ENCODE measurements around the gene JAKMIP2.
A peak's percentile ranks its signal among the peaks of the same experiment; 100 is the strongest.

Gene JAKMIP2

DNA sequence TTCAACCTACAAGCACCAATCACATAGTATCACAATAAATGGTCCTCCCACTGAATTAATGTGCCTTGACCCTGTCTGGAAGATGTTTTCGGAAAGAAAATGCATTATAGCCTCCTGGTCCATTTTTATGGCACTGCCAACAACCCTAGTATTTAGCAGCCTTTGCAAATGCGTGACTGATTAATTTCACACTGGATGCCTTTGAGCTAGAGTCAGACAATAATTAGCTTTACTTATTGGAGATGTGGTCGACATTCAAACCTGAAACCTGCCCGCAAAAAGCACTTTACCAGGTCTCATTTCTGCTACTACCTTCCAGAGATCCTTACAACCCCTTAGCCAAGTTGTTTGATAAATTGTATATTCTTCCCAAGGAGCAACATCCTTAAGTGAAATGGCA, 153.3 kb downstream of the JAKMIP2 start:
- TF ChIP-seq, protein P1, sequence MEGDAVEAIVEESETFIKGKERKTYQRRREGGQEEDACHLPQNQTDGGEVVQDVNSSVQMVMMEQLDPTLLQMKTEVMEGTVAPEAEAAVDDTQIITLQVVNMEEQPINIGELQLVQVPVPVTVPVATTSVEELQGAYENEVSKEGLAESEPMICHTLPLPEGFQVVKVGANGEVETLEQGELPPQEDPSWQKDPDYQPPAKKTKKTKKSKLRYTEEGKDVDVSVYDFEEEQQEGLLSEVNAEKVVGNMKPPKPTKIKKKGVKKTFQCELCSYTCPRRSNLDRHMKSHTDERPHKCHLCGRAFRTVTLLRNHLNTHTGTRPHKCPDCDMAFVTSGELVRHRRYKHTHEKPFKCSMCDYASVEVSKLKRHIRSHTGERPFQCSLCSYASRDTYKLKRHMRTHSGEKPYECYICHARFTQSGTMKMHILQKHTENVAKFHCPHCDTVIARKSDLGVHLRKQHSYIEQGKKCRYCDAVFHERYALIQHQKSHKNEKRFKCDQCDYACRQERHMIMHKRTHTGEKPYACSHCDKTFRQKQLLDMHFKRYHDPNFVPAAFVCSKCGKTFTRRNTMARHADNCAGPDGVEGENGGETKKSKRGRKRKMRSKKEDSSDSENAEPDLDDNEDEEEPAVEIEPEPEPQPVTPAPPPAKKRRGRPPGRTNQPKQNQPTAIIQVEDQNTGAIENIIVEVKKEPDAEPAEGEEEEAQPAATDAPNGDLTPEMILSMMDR (IDR thresholded peaks at IDR 0.05) = no peak
- no peak for DNase-seq (ENCODE audit: low spot score)
- Histone ChIP-seq H3K4me3 (no peak overlapping the region), H3K27ac (no peak overlapping the region)

DNA sequence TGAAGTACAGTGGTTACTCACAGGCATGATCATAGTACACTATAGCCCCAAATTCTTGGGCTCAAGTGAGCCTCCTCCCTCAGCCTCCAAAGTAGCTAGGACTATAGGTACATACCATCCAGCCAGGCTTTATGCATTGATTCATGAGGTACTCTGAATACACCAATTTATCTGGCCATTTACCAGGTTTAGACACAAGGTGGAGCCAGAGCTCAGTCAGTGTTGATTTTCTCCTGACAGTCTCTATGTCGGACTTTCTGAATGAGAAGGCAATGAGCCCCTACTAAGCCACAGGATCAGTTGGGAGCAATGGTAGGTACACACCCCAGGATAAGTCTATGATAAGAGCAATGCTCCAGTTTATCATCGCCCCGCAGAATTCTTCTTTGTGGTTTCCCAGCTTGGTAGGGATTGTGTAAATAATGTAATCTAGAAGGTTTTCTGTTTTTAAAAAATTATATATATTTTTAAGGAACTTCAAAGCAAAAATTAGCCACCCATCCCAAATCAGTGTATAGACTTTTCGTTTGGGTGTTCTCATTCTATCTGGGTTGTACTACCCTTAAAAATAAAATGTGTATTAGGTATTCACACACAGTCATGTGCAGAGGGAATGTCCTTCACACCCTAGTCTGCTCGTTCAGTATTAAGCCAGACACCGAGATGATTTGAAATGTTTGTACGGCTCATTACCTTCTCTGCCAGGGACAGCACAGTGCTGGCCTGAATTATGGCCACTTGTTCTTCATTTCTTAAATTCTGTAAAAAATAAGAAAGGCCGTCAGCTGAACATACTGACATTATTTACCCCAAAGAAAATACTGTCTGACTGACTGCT, 154.3 kb downstream of the JAKMIP2 start:
- no peak for DNase-seq (ENCODE audit: low spot score)
- TF ChIP-seq, protein P1 (IDR thresholded peaks at IDR 0.05) = peak; percentile 62
- Histone ChIP-seq H3K4me3 (no peak overlapping the region), H3K27ac (no peak overlapping the region)

DNA sequence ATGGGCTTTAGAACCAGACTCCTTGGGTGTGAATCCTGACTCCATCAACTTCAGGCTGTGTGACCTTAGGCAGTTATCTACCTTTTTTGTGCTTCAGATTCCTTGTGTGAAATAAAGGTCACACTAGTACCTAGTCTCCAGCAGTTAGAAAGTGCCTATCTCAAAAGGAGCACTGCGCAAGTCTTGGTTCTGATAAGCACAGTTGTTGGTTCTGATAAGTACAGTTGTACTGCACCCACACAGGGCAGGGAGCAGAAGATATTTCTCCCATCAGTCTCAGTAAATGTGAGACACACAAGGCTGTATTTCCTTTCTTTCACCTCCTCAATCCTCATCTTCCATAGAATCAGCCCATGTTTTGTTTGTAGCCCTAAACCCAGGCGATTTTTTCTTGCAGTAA, 156.1 kb downstream of the JAKMIP2 start:
- TF ChIP-seq, protein P1 (IDR thresholded peaks at IDR 0.05) = no peak
- DNase-seq (ENCODE audit: low spot score) = no peak
- Histone ChIP-seq H3K4me3 (no peak overlapping the region), H3K27ac (no peak overlapping the region)

- TF ChIP-seq, protein P1 (IDR thresholded peaks at IDR 0.05) = no peak
- no peak overlapping the region for H3K4me3 ChIP-seq
- DNase-seq (ENCODE audit: low spot score) = no peak
- no peak overlapping the region for H3K27ac ChIP-seq
Observed at GRCh38 chr5:147621016-147621415, 161.5 kb downstream of the JAKMIP2 start.

GRCh38 chr5:147619281-147619878, 163.1 kb downstream of the JAKMIP2 start:
- DNase-seq (ENCODE audit: low spot score) = no peak
- Histone ChIP-seq H3K4me3 (no peak overlapping the region), H3K27ac (no peak overlapping the region)
- TF ChIP-seq, protein P1 (IDR thresholded peaks at IDR 0.05) = no peak

GRCh38 chr5:147617711-147618350, 164.7 kb downstream of the JAKMIP2 start:
- no peak overlapping the region for H3K27ac ChIP-seq
- no peak overlapping the region for H3K4me3 ChIP-seq
- TF ChIP-seq, protein P1 (IDR thresholded peaks at IDR 0.05) = no peak
- no peak for DNase-seq (ENCODE audit: low spot score)
